Right kidney (tissue), 1 donor: ENCODE measurements around the gene STEAP3.
A peak's percentile ranks its signal among the peaks of the same experiment; 100 is the strongest.
"Not testable (repeated sequence)": the region's sequence is repeated elsewhere in the genome, so short reads cannot be mapped to it uniquely, and the experiment has no call there.

Source experiments
- DNase-seq: peaks from one replicate; pipeline ENCODE4 v3.0.0-alpha.2; 2016

The STEAP3 gene

GRCh38 chr2:119264781-119265692 is 41.4 kb downstream of the STEAP3 start:
- DNase-seq = peak; percentile 33

GRCh38 chr2:119265693-119266066 is 42.0 kb downstream of the STEAP3 start:
- DNase-seq = no peak

- no peak for DNase-seq
Observed at GRCh38 chr2:119266091-119266589, 42.5 kb downstream of the STEAP3 start.

GRCh38 chr2:119267604-119268003 is 44.0 kb downstream of the STEAP3 start:
- DNase-seq = no peak

- no peak for DNase-seq
Observed at GRCh38 chr2:119276864-119277263, 53.2 kb downstream of the STEAP3 start.

- DNase-seq = not testable (repeated sequence)
Observed at GRCh38 chr2:119278385-119278784, 54.8 kb downstream of the STEAP3 start.

- no peak for DNase-seq
Observed at GRCh38 chr2:119278946-119279345, 55.3 kb downstream of the STEAP3 start.

- DNase-seq = no peak
Observed at GRCh38 chr2:119279666-119280065, 56.0 kb downstream of the STEAP3 start.

- DNase-seq = no peak
Observed at GRCh38 chr2:119280680-119281079, 57.0 kb downstream of the STEAP3 start.

GRCh38 chr2:119282146-119282995 is 58.7 kb downstream of the STEAP3 start:
- no peak for DNase-seq

- no peak for DNase-seq
Observed at GRCh38 chr2:119282996-119283511, 59.4 kb downstream of the STEAP3 start.

- DNase-seq = no peak
Observed at GRCh38 chr2:119283873-119284331, 60.3 kb downstream of the STEAP3 start.

- DNase-seq = no peak
Observed at GRCh38 chr2:119286661-119287060, 63.0 kb downstream of the STEAP3 start.

- DNase-seq = no peak
Observed at GRCh38 chr2:119288576-119288975, 64.9 kb downstream of the STEAP3 start.

- no peak for DNase-seq
Observed at GRCh38 chr2:119289093-119289492, 65.5 kb downstream of the STEAP3 start.

- no peak for DNase-seq
Observed at GRCh38 chr2:119289642-119290041, 66.0 kb downstream of the STEAP3 start.

GRCh38 chr2:119290859-119291587 is 67.4 kb downstream of the STEAP3 start:
- peak; percentile 45 for DNase-seq

- DNase-seq = no peak
Observed at GRCh38 chr2:119291588-119292167, 68.0 kb downstream of the STEAP3 start.

- no peak for DNase-seq
Observed at GRCh38 chr2:119292226-119292625, 68.6 kb downstream of the STEAP3 start.

GRCh38 chr2:119293254-119293653 is 69.6 kb downstream of the STEAP3 start:
- no peak for DNase-seq

- DNase-seq = no peak
Observed at GRCh38 chr2:119293900-119294299, 70.3 kb downstream of the STEAP3 start.

- DNase-seq = no peak
Observed at GRCh38 chr2:119294671-119295070, 71.0 kb downstream of the STEAP3 start.
